CD4-positive, alpha-beta T cell treated with Interleukin-17A for 4 hours (primary cell): ENCODE results near the gene JPT2.
"Not testable (repeated sequence)": the region's sequence is repeated elsewhere in the genome, so short reads cannot be mapped to it uniquely, and the experiment has no call there.

Experiments
- DNase-seq: peaks from one replicate; pipeline ENCODE4 v3.0.0-alpha.2; 2020; ENCODE audit warnings: mixed read lengths

JPT2 gene

DNA sequence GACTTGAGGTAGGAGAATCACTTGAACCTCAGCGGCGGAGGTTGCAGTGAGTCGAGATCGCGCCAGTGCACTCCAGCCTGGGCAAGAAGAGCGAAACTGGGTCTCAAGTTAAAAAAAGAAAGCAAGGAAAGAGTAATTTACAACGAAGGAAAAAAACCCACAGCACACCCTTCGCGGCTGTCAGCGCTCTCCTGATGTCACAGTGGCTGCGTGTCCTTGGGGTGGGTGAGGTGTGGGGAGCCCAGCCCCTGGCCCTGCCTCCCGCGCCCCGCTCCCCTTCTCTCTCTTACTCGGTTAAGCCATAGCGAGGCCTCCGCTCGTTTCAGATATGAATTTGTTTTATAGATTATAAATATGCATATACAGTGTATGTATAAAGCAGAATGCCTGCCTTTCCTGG, 740 bp upstream of the JPT2 start:
- no peak for DNase-seq

DNA sequence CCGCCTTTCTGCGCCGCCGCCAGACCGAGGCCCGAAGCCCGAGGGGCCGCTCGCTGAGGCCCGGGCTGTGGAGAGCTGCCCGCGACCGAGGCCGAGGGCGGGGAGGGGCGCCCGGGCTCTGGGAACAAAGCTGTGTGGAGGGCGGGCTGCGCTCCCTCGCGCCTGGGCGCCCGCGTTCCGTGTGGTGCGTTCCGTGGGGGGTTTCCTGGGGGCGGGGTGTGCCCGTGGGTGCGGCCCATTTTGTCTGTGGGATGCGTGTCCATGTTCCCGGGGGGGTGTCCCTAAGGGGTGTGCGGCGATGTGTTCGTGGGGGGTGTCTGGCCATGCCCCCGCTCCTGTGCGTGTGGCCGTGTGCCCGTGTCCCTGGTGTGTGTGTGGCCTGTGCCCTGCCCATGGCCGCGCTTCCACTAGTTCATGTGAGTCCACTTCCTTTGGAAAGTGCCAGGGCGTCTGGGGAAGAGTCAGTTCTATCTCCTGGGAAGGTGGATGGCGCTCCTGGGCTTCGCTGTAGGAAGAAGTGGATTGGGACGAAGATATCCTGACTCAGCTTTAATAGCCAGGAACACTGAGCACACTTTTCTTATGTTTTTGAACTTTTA, 520 bp downstream of the JPT2 start:
- DNase-seq = peak; percentile 54

DNA sequence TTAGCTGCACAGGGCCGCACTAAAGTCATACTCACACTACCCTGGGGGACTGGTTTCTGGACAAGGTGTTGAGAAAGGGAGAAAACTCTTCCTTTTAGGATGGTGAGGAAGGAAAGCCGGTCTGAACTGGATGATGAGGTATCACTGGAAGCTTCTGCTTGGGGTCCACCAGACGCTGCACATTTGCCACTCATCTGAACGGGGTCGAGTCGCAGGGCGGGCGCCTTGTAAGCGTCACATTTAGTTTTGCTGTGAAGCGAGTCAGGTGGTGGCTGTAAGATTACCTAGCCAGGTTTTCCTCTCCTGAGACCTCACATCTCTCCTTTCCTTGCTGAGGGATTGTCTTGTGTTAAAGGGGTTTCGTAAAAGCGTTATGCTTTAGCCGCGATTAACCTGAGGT, 2.3 kb downstream of the JPT2 start:
- DNase-seq = no peak

DNA sequence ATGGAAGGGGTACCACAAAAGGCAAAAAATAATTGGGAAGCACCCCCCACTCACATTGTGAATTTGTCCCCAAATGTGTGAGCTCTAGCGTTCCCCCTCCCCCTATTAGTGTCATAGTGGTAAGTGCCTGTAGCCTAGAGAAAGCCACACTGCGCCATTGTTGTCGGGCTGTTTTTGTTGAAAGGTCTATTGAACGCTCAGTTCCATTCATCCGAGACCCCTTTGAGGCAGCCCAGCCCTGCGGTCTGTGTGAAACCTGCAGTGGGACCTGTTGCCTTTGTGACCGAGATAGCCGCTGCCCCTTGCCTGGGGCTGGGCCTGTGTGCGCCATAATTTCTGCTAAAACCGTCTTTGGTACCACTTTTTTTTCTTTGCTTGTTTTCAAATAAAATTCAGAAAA, 3.0 kb downstream of the JPT2 start:
- no peak for DNase-seq

- no peak for DNase-seq
Observed at GRCh38 chr16:1687427-1688316, 9.6 kb downstream of the JPT2 start.

DNA sequence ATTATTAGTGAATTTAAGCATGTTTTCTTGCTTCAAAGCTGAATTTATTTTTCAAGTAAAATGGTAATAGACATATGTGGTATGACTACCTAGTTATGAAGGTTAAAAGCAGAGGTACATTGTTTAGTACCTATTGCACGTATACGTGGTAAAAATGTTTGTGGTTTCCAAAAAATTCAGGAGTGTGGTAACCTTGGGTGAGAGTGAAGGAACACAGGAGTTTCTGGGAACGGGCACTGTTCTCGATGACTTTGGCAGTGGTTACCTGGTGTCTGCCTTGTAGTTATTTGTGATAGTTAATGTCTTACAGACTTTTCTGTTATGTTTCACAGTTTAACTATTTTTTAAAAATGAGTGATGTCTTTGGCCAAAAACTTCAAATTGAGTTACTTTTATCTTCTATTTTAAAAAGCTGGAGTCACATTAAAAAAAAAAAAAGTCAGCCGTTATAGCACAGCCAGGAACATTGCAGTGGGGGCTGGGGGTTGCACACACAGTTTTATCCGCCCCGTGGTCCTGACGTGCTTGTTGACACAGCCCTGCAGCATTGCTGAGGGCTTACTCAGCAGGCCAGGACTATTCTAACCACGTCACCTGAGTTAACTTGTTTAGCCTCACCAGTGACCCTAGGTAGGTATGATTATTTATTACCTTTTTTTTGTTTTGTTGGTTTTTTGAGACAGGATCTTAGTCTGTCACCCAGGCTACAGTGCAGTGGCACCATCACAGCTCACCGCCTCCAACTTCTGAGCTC, 10.9 kb downstream of the JPT2 start:
- DNase-seq = no peak

GRCh38 chr16:1689853-1690252, 11.8 kb downstream of the JPT2 start:
- DNase-seq = no peak

GRCh38 chr16:1690810-1691209, 12.7 kb downstream of the JPT2 start:
- DNase-seq = no peak

GRCh38 chr16:1691276-1691675, 13.2 kb downstream of the JPT2 start:
- DNase-seq = no peak

GRCh38 chr16:1691956-1692355, 13.9 kb downstream of the JPT2 start:
- DNase-seq = no peak

DNA sequence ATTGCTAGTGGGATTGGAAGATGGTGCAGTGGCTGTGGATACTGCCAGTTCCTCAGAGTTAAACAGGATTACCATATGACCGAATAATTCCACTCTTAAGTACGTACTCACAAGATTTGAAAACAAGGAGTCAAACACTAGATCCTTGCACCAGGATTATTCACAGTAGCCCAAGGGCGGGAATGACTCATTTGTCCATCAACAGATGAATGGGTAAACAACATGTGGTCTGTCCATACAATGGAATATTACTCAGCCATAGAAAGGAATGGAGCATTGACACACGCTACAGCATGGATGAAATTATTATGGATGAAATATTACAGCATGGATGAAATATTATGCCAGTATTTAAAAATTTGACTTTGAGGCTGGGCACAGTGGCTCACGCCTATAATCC, 18.8 kb downstream of the JPT2 start:
- DNase-seq = no peak

GRCh38 chr16:1698680-1699079, 20.6 kb downstream of the JPT2 start:
- DNase-seq = no peak

DNA sequence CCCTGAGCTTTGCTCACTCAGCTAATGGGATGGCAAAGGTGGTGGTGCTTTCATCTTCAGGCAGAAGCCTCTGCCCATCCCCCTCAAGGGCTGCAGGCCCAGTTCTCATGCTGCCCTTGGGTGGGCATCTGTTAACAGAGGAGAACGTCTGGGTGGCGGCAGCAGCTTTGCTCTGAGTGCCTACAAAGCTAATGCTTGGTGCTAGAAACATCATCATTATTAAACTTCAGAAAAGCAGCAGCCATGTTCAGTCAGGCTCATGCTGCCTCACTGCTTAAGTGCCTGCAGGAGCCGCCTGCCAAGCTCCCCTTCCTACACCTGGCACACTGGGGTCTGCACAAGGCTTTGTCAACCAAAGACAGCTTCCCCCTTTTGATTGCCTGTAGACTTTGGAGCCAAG, 22.2 kb downstream of the JPT2 start:
- no peak for DNase-seq

DNA sequence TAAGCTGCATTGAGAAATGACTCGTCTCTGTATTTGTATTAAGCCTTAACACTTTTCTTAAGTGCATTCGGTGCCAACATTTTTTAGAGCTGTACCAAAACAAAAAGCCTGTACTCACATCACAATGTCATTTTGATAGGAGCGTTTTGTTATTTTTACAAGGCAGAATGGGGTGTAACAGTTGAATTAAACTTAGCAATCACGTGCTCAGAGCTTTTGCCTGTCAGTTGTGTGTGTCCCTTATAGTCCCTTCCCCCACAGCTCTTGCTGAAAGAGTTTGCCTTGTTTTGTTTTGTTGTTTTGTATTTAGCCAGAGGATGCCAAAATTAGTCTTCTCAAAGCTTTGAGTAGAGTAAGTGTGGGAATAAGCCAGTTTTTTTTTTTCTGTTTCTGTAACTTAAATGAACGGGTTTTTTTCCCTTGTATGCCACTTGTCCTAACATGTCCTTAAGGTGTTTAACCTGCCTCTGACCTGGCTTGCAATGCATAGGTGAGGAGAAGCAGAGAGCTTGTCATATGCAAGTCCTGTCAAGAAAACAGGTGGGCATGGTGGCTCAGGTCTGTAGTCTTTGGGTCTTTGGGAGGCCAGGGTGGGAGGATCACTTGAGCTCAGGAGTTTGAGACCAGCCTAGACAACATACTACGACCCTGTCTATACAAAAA, 23.3 kb downstream of the JPT2 start:
- DNase-seq = no peak

GRCh38 chr16:1705324-1705687, 27.2 kb downstream of the JPT2 start:
- not testable (repeated sequence) for DNase-seq

DNA sequence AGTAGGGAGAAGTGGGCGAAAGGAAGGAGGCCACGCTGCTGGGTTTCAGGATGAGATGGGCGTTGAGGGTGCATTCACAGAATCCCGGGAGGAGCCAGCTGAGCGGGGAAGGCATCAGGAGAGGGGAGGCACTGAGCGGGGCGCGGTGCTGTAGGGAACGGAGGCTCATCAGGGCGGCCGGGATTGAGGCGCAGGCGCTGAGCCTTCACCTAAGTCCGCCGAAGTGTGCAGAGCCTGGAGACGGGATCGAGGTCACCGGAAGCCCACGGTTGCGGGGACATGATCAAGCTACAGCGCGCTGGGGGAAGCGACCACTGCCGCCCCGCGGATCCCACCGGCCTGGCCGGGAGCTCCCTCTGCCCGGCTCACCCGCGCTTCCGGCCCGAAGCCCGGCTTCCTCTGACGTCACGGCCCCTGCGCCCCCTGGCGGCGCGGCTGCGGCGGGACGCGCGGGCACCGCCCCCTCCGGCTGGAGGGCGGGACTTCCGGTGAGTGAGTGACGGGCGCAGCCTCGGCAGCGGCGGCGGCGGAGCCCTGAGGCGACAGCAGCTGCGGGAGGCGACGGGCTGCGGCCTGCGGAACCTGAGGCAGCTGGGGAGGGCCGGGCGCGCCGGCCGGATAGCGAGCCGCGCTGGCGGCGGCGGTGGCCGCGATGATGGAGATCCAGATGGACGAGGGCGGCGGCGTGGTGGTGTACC, 27.8 kb downstream of the JPT2 start, which contains the start of gene MAPK8IP3:
Gene MAPK8IP3 (plus strand): TSS at position 508 of the 698 bp plus-strand sequence. CDS start 145 bp downstream, at position 653.
- peak; percentile 96 for DNase-seq

DNA sequence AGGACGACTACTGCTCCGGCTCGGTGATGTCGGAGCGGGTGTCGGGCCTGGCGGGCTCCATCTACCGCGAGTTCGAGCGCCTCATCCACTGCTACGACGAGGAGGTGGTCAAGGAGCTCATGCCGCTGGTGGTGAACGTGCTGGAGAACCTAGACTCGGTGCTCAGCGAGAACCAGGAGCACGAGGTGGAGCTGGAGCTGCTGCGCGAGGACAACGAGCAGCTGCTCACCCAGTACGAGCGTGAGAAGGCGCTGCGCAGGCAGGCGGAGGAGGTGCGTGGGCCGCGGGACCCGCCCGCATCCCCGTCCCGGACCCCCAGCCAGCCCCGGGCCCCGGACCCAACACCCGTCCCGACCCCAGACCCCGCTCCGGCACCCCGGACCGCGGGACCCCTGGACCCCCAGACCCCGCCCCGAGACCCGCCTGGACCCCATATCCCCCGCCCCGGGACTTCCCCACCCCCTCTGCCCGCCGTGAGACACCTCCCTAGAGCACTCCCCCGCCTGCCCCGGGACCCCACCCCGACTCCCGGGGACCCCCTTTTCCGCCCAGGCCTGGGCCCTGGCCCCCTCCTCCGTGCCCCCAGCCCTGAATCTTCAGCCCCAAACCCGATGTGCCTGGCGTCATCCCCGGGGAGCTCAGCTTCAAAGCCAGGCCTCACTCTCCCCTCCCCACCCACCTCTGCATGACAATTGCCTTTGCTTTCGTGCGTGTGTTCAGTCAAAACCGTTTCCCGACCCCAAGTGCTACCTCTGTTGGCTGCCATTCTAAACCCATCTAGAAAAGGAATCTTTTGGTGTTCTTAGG, 28.5 kb downstream of the JPT2 start:
- peak; percentile 60 for DNase-seq

DNA sequence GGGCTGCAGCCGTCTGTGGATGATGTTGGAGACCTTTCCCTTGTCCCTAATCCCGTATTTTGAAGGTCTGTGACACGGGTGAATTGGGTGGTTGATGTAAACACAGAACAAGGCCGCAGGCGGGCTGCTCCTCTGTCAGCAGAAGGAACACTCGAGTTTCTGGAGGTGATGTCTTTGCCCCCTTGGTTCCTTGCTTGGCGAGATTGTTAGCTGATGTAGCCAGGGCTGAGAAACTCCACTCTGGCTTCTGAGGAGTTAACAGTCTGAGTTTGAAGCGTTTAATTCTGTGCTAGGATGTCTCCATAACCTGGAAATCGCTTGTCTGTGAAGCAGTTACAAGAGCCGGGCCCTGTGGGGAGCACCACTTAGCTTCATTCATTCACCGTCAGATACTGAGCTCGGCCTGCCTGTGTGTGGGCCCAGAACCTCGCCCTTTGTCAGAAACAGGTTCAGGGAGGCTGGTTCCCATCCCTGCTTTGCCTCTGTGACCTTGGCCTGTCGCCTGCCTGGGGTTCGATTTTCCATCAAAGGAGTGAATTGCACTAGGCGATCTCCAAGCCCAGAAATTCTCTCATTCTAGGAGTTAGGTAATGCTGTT, 29.2 kb downstream of the JPT2 start:
- peak; percentile 18 for DNase-seq

DNA sequence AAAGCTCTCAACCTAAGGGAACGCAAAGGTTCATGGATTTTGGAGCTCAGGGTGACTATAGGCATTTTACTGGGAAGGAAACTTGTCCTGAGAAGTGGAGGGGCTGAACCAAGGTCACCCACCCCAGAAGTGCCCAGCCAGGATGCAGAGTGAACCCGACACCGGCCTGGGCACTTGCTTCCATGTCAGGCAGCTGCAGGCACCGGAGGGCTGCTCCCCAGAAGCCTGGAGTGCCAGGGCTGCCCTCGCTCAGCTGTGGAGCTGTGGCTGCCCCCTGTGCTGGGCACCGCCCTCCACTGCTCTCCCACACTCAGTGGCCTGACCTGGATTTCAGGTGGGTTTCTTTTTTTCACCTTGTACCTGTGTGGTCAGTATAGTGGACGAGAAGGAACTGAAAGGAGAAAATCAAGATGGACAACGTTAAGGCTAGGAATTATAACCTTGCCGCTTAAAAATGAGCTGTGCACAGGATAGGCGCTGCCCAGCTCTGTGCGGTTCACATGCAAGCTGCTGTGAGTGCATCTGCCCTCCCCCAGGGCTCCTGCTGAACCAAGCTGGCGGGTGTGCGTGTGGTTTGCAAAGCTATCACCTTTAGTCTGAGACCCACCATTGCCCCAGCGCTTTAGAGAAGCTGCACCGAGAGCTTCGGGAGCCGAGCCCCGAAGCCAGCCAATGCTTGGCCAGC, 30.1 kb downstream of the JPT2 start:
- DNase-seq = no peak

GRCh38 chr16:1708768-1709180, 30.7 kb downstream of the JPT2 start:
- DNase-seq = no peak

DNA sequence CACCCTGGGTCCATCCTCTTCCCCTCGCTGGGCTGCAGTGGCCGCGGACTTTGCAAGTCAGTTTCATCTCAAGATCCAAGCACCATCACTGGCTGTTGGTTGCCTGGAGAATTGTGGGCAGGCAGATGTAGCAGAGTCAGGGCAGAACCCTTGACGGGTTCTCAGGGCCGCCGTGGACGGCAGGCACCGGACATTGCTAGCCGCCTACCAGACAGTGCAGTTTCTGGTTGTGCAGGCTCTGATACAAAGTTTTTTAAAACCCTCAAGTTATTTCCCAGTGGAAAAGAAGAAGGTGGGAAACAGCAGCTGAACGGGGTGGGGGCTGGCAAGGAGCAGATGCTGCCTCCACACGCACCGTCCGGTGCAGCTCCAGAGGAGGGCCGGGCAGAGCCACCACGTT, 31.3 kb downstream of the JPT2 start:
- DNase-seq = no peak
